Keratinocyte (primary cell): ENCODE data around the gene SUSD4. TPM values are rescaled to one million over a fixed set of nuclear protein-coding genes. Genes with fewer than 3 reads are reported as not detected.
A peak's percentile ranks its signal among the peaks of the same experiment; 100 is the strongest.

Experiments
- DNase-seq: peaks from one replicate; pipeline ENCODE4 v3.0.0-alpha.2; 2011; ENCODE audit warnings: low read depth, missing footprints, low spot score
- FAIRE-seq: peaks from 2 replicates; lab custom pipeline; 2011; peaks lifted over from hg19 to GRCh38; lab: Jason Lieb, UNC
- H2AFZ ChIP-seq: 2 replicates; pipeline ENCODE4 v1.6.0; 2012; ENCODE audit warnings: low read length, control low read depth, inconsistent platforms; ENCODE audit not compliant: control insufficient read depth
- H3K27ac ChIP-seq: 2 replicates; pipeline ENCODE4 v1.5.1; 2011; ENCODE audit warnings: low read length; ENCODE audit not compliant: control insufficient read depth, insufficient read depth
- H3K27me3 ChIP-seq: 3 replicates; pipeline ENCODE4 v1.6.0; 2011; ENCODE audit warnings: low read length; ENCODE audit not compliant: control insufficient read depth, insufficient read depth; ENCODE audit errors: extremely low read depth
- H3K36me3 ChIP-seq, 2 experiments: 2 replicates in 1 of 2; 3 replicates in 1 of 2; pipeline ENCODE4 v1.5.1; 2011; ENCODE audit warnings: low read length in 2 of 2, mild to moderate bottlenecking in 1 of 2; ENCODE audit not compliant: control insufficient read depth in 2 of 2, insufficient read depth in 2 of 2; ENCODE audit errors: extremely low read depth in 1 of 2
- H3K4me1 ChIP-seq: 3 replicates; pipeline ENCODE4 v1.5.1; 2011; ENCODE audit warnings: low read length; ENCODE audit not compliant: control insufficient read depth, insufficient read depth; ENCODE audit errors: extremely low read depth
- H3K4me2 ChIP-seq: 3 replicates; pipeline ENCODE4 v1.6.0; 2011; ENCODE audit warnings: low read depth, low read length; ENCODE audit not compliant: control insufficient read depth, insufficient read depth; ENCODE audit errors: extremely low read depth
- H3K4me3 ChIP-seq, 3 experiments: fragments of 200-600 bp in 1 of 3; sonication (generic) in 1 of 3; 2 replicates in 2 of 3; 3 replicates in 1 of 3; pipeline ENCODE4 v1.5.1; 2011 to 2016; ENCODE audit warnings: low read length in 3 of 3, mild to moderate bottlenecking in 3 of 3, control low read depth in 2 of 3, inconsistent platforms in 1 of 3, low read depth in 1 of 3, mixed read lengths in 1 of 3, mixed run types in 1 of 3, moderate library complexity in 1 of 3; ENCODE audit not compliant: control insufficient read depth in 2 of 3, insufficient read depth in 2 of 3; ENCODE audit errors: extremely low read depth in 1 of 3
- H3K79me2 ChIP-seq: 2 replicates; pipeline ENCODE4 v1.6.0; 2012; ENCODE audit warnings: low read length; ENCODE audit not compliant: control insufficient read depth, insufficient read depth
- H3K9ac ChIP-seq: 3 replicates; pipeline ENCODE4 v1.6.0; 2011; ENCODE audit warnings: low read length; ENCODE audit not compliant: control insufficient read depth, insufficient read depth; ENCODE audit errors: extremely low read depth
- H3K9me1 ChIP-seq: 3 replicates; pipeline ENCODE4 v1.6.0; 2011; ENCODE audit warnings: low read length; ENCODE audit not compliant: control insufficient read depth, insufficient read depth; ENCODE audit errors: extremely low read depth
- H3K9me3 ChIP-seq: 2 replicates; pipeline ENCODE4 v1.5.1; 2012; ENCODE audit warnings: low read depth, low read length; ENCODE audit not compliant: control insufficient read depth
- H4K20me1 ChIP-seq: 3 replicates; pipeline ENCODE4 v1.6.0; 2011; ENCODE audit warnings: low read length; ENCODE audit not compliant: control insufficient read depth, insufficient read depth; ENCODE audit errors: extremely low read depth
- EZH2 ChIP-seq: IDR thresholded peaks from one replicate; pipeline ENCODE4 v1.6.1; 2012; ENCODE audit warnings: inconsistent platforms, mild to moderate bottlenecking, low read length, moderate library complexity
- dilution Hi-C: fragments of 300-500 bp; cut with MboI; formaldehyde crosslinking; loops from one replicate; pipeline ENCODE4 v1.7.0; 2020; ENCODE audit warnings: low sequenced_read_pairs; ENCODE audit not compliant: extremely low pct_ligation_motif_present
- polyA plus RNA-seq, 5 experiments: library from polyadenylated mRNA; depleted of rRNA in 3 of 5; stranded (reverse) in 3 of 5; stranded (forward) in 1 of 5; unstranded in 1 of 5; fragments of >200 nt; gene quantifications; 1 replicate in 1 of 5; 2 replicates in 3 of 5; 3 replicates in 1 of 5; pipeline versions ENCODE4 v1.2.1 to v1.2.3, GENCODE V29; 2011 to 2012; ENCODE audit warnings: missing spikeins in 2 of 5, low read depth in 1 of 5, low replicate concordance in 1 of 5
- TF ChIP-seq, protein P1 (sequence below), 3 experiments: IDR thresholded peaks in 1 of 3; conservative IDR thresholded peaks in 1 of 3; optimal IDR thresholded peaks in 1 of 3; 2 replicates in 2 of 3; 3 replicates in 1 of 3; pipeline versions ENCODE3 to v1.5.1; 2011; ENCODE audit warnings: low read length in 3 of 3, mild to moderate bottlenecking in 3 of 3, moderate library complexity in 2 of 3, control low read depth in 1 of 3, inconsistent platforms in 1 of 3; ENCODE audit not compliant: insufficient read depth in 2 of 3; ENCODE audit errors: extremely low read depth in 1 of 3

The SUSD4 gene
- polyA plus RNA-seq, 1 donor (not counting 4 experiments of a cell fraction or from before 2014, with no cell fraction given), result 1.6 TPM

DNA sequence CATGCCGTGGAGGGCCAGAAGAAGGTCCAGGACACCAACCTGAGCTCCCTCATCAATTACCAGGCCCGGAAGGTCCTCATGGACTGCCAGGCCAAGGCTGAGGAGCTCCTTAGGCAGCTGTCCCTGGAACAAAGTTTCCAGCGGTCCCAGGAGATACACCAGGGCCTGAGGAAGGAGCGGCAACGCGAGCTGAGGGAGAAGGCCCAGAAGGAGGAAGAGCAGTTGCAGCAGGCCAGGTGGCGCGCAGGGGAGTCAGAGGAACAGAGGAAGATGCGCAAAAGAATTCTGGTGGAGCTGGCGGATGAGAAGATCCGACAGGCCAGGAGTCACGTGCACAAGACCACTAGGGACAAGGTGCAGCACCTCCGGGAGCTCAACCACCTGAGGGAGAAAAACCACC is 30.7 kb upstream of the SUSD4 start:
- H3K9me1 ChIP-seq, result no peaks in the 10 kb centered on the region
- no peak for TF ChIP-seq EZH2
- TF ChIP-seq, protein P1, sequence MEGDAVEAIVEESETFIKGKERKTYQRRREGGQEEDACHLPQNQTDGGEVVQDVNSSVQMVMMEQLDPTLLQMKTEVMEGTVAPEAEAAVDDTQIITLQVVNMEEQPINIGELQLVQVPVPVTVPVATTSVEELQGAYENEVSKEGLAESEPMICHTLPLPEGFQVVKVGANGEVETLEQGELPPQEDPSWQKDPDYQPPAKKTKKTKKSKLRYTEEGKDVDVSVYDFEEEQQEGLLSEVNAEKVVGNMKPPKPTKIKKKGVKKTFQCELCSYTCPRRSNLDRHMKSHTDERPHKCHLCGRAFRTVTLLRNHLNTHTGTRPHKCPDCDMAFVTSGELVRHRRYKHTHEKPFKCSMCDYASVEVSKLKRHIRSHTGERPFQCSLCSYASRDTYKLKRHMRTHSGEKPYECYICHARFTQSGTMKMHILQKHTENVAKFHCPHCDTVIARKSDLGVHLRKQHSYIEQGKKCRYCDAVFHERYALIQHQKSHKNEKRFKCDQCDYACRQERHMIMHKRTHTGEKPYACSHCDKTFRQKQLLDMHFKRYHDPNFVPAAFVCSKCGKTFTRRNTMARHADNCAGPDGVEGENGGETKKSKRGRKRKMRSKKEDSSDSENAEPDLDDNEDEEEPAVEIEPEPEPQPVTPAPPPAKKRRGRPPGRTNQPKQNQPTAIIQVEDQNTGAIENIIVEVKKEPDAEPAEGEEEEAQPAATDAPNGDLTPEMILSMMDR (optimal IDR thresholded peaks at IDR 0.05 in 1 of 3, IDR thresholded peaks at IDR 0.05 in 1 of 3, conservative IDR thresholded peaks at IDR 0.05 in 1 of 3; ENCODE audit: extremely low read depth in 1 of 3, insufficient read depth in 2 of 3, low read length in 3 of 3), result no peak
- dilution Hi-C loops, result no loop called here

DNA sequence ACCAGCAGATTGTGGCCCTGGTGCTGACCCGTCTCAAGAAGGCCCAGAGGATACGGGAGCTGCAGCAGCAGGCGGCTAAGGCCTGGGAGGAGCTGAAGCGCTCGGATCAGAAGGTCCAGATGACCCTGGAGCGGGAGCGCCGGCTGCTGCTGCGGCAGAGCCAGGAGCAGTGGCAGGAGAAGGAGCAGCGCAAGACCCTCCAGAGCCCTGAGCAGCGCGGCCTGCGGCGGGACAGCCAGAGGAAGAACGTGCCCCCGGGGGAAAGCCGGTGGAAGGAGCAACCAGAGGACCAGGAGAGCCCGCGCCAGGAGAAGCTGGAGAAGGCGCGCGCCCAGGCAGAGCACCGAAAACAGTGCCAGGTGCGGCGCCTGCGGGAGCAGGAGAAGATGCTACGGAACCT is 30.3 kb upstream of the SUSD4 start:
- FAIRE-seq, result no peak
- H3K27me3 ChIP-seq, result peaks cover 40% of the 10 kb centered on the region
- no peak overlapping the region for H3K9ac ChIP-seq

More for the DNA sequence above, 30.7 kb upstream of the SUSD4 start:
- Histone ChIP-seq H3K27me3 (peaks cover 35% of the 10 kb centered on the region), H3K36me3 (no peaks in the 10 kb centered on the region), H3K9me3 (no peaks in the 10 kb centered on the region), H4K20me1 (no peaks in the 10 kb centered on the region), H3K4me1 (peaks cover 3% of the 10 kb centered on the region), H3K4me3 (no peak overlapping the region), H2AFZ (no peak overlapping the region), H3K27ac (no peak overlapping the region), H3K4me2 (no peak overlapping the region), H3K79me2 (no peaks in the 10 kb centered on the region), H3K9ac (no peak overlapping the region)
- DNase-seq (no peak), FAIRE-seq (no peak)

More for the DNA sequence above, 30.3 kb upstream of the SUSD4 start:
- H3K36me3 ChIP-seq, result no peaks in the 10 kb centered on the region
- no peak for DNase-seq
- H3K9me3 ChIP-seq, result no peaks in the 10 kb centered on the region
- H4K20me1 ChIP-seq, result no peaks in the 10 kb centered on the region
- H3K9me1 ChIP-seq, result no peaks in the 10 kb centered on the region
- peak overlapping the region in 1 of 3 experiments; percentile 54 for H3K4me3 ChIP-seq
- no peaks in the 10 kb centered on the region for H3K79me2 ChIP-seq
- TF ChIP-seq EZH2, result no peak
- no peak overlapping the region for H2AFZ ChIP-seq
- H3K4me1 ChIP-seq, result peaks cover 3% of the 10 kb centered on the region
- dilution Hi-C loops, result no loop called here
- no peak overlapping the region for H3K27ac ChIP-seq
- no peak overlapping the region for H3K4me2 ChIP-seq
